Astrocyte (in vitro differentiated cells and primary cell): Measurements from ENCODE around the gene ZNF407.

ENCODE experiments used
- EZH2 ChIP-seq: IDR thresholded peaks from 2 replicates; pipeline ENCODE4 v1.6.1; 2012; ENCODE audit warnings: mild to moderate bottlenecking, low read length, inconsistent platforms; ENCODE audit not compliant: insufficient read depth
- TF ChIP-seq, protein P1 (sequence below): IDR thresholded peaks from 2 replicates; pipeline ENCODE4 v1.5.1; 2011; ENCODE audit warnings: low read depth, mild to moderate bottlenecking, inconsistent platforms, low read length, moderate library complexity; ENCODE audit not compliant: insufficient read depth

DNA sequence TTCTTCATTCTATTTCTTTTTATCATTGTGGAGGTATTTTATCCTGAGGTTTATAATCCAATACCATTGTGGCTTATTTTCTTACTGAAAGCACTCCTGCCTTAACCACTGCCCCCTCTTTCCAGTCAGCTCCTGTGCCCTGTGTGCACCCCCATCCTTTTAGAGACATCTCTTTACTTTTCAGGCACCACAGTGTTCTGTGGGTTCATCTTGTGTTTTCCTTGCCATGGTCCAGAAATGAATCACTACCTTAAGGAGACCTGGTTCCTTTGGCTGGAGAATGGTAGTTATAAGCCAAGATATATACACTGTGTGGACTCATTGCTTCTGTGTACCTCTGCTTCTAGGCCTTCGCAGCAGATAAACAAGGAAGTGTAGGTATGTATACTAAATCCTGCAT, 332.9 kb downstream of the ZNF407 start:
- TF ChIP-seq, protein P1, sequence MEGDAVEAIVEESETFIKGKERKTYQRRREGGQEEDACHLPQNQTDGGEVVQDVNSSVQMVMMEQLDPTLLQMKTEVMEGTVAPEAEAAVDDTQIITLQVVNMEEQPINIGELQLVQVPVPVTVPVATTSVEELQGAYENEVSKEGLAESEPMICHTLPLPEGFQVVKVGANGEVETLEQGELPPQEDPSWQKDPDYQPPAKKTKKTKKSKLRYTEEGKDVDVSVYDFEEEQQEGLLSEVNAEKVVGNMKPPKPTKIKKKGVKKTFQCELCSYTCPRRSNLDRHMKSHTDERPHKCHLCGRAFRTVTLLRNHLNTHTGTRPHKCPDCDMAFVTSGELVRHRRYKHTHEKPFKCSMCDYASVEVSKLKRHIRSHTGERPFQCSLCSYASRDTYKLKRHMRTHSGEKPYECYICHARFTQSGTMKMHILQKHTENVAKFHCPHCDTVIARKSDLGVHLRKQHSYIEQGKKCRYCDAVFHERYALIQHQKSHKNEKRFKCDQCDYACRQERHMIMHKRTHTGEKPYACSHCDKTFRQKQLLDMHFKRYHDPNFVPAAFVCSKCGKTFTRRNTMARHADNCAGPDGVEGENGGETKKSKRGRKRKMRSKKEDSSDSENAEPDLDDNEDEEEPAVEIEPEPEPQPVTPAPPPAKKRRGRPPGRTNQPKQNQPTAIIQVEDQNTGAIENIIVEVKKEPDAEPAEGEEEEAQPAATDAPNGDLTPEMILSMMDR, result no peak
- TF ChIP-seq EZH2, result no peak
